ENCODE data around the gene CACNA2D2. TPM values are rescaled to one million over a fixed set of nuclear protein-coding genes. Genes with fewer than 3 reads are reported as not detected.

Gene CACNA2D2
- total and polyA plus RNA-seq, 2 of the 8 experiments (the other 6 are each of a cell fraction or from before 2014, with no cell fraction given): 14.1 to 25.0 TPM

- peaks cover 0 to 2% of the 10 kb centered on the region in 2 experiments; a peak in 1 of 4 replicates for H3K79me2 ChIP-seq (ENCODE audit: control insufficient read depth in 1 of 2, insufficient read depth in 2 of 2, low read length in 2 of 2)
- H2AFZ ChIP-seq (ENCODE audit: low read length): no peak overlapping the region
- DNase-seq (ENCODE audit: low read depth in 1 of 2, low spot score in 2 of 2): no peak
- peaks cover 3 to 17% of the 10 kb centered on the region in 2 experiments for H4K20me1 ChIP-seq (replicated peaks in 1 of 2; ENCODE audit: control insufficient read depth in 1 of 2, insufficient read depth in 2 of 2, low read length in 2 of 2)
- no peak overlapping the region for H3K18ac ChIP-seq (ENCODE audit: extremely low read depth, low read length)
- no peak overlapping the region for H3K4ac ChIP-seq (replicated peaks; ENCODE audit: insufficient read length, low read depth, low read length)
- no peak overlapping the region for H2BK20ac ChIP-seq (ENCODE audit: low read length)
- no peak overlapping the region for H3K14ac ChIP-seq (ENCODE audit: insufficient read length)
- no peak overlapping the region for H4K5ac ChIP-seq (ENCODE audit: insufficient read length, low read depth, low read length)
- no peak overlapping the region for H3K27ac ChIP-seq (ENCODE audit: low read depth, low read length)
- no peaks in the 10 kb centered on the region for H3K36me3 ChIP-seq (ENCODE audit: control insufficient read depth in 2 of 4, insufficient read depth in 4 of 4, low read length in 3 of 4)
- 0 out of 2 replicates have a peak overlapping the region, but pooled peaks have one; percentile 31 for H2BK15ac ChIP-seq (ENCODE audit: low read length)
- no peak overlapping the region for H4K91ac ChIP-seq (replicated peaks; ENCODE audit: insufficient read length, low read length)
- FAIRE-seq: no peak
- no peaks in the 10 kb centered on the region for H3K23me2 ChIP-seq (ENCODE audit: low read depth, low read length)
- ChIA-PET CTCF (ENCODE audit: partially characterized antibody) (interaction anchor here (1.2 to 3.2 kb wide), 5 partner anchors 11 to 135 kb away, joined by 3 to 13 read pairs (median 3); partner anchors contain the start of gene CACNA2D2), POLR2A (ENCODE audit: partially characterized antibody) (interaction anchor here (1.7 kb wide), 1 partner anchor 10 kb away, joined by 5 read pairs; no protein-coding TSS in a partner anchor)
- H3K9me3 ChIP-seq (ENCODE audit: insufficient read depth in 2 of 2, low read depth in 1 of 2, low read length in 1 of 2): no peaks in the 10 kb centered on the region
- no peak overlapping the region for H3K4me2 ChIP-seq (ENCODE audit: insufficient read depth in 1 of 2, low read depth in 2 of 2, low read length in 2 of 2)
- 89% methylated on average over 6 of the region's 6 CpGs; no CpG with 5 or more reads in 1 of the 2 experiments for WGBS, 2 experiments (ENCODE audit: extremely low coverage in 1 of 2, insufficient coverage in 1 of 2, insufficient read length in 1 of 2, insufficient replicate concordance in 2 of 2, low coverage in 1 of 2, low lambda C conversion rate in 2 of 2, missing lambda C conversion rate in 1 of 2)
- H2BK5ac ChIP-seq (ENCODE audit: low read depth, low read length): no peak overlapping the region
- no peak overlapping the region for H2BK12ac ChIP-seq (ENCODE audit: low read depth, low read length)
- no peak overlapping the region for H2BK120ac ChIP-seq (replicated peaks; ENCODE audit: low read depth, low read length)
- H3K56ac ChIP-seq (replicated peaks; ENCODE audit: insufficient read length, low read depth, low read length): no peak overlapping the region
- no peak overlapping the region for H4K8ac ChIP-seq (ENCODE audit: extremely low read depth, insufficient read depth, low read length)
- H3K27me3 ChIP-seq (replicated peaks in 1 of 4; ENCODE audit: control insufficient read depth in 3 of 4, extremely low read depth in 1 of 4, insufficient read depth in 3 of 4, low read length in 3 of 4): no peaks in the 10 kb centered on the region; a peak in 1 of 7 replicates
- H3K4me1 ChIP-seq (replicated peaks in 1 of 4; ENCODE audit: control insufficient read depth in 3 of 4, insufficient read depth in 4 of 4, low read length in 3 of 4): peaks cover 3 to 28% (median 10%) of the 10 kb centered on the region in 4 experiments; a peak in 6 of 7 replicates
- no peak overlapping the region for H3K9ac ChIP-seq (replicated peaks in 1 of 4; ENCODE audit: extremely low read depth in 1 of 4, low read depth in 3 of 4, low read length in 3 of 4)
- no peak overlapping the region for H3K23ac ChIP-seq (ENCODE audit: insufficient read length)
- H3K4me3 ChIP-seq (ENCODE audit: extremely low read depth in 1 of 4, insufficient read depth in 2 of 4, low read depth in 3 of 4, low read length in 4 of 4): no peak overlapping the region
- H2AK5ac ChIP-seq (ENCODE audit: low read depth, low read length): no peak overlapping the region
- 0 out of 2 replicates have a peak, but pooled peaks cover 7% of the 10 kb centered on the region for H3K79me1 ChIP-seq (ENCODE audit: low read depth, low read length)
- no peak for TF ChIP-seq BCL11A (IDR thresholded peaks at IDR 0.05; ENCODE audit: low read depth in 2 of 2, low read length in 2 of 2)
- TF ChIP-seq RFX5 (IDR thresholded peaks at IDR 0.05; ENCODE audit: borderline replicate concordance, low read depth, low read length): no peak
- TF ChIP-seq, protein P1, sequence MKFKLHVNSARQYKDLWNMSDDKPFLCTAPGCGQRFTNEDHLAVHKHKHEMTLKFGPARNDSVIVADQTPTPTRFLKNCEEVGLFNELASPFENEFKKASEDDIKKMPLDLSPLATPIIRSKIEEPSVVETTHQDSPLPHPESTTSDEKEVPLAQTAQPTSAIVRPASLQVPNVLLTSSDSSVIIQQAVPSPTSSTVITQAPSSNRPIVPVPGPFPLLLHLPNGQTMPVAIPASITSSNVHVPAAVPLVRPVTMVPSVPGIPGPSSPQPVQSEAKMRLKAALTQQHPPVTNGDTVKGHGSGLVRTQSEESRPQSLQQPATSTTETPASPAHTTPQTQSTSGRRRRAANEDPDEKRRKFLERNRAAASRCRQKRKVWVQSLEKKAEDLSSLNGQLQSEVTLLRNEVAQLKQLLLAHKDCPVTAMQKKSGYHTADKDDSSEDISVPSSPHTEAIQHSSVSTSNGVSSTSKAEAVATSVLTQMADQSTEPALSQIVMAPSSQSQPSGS (IDR thresholded peaks at IDR 0.05; ENCODE audit: low read length): no peak
- TF ChIP-seq KDM1A (IDR thresholded peaks at IDR 0.05; ENCODE audit: borderline replicate concordance, low read length): no peak
- no peak for TF ChIP-seq EZH2 (IDR thresholded peaks at IDR 0.05; ENCODE audit: low read depth, low read length, severe bottlenecking)
- TF ChIP-seq POLR2A (IDR thresholded peaks at IDR 0.05; ENCODE audit: control extremely low read depth in 1 of 2, low read depth in 2 of 2, low read length in 2 of 2): no peak
- TF ChIP-seq SIX5 (IDR thresholded peaks at IDR 0.05; ENCODE audit: low read depth, low read length): no peak
- no peak for TF ChIP-seq CHD2 (IDR thresholded peaks at IDR 0.05; ENCODE audit: low read length)
- no peak for TF ChIP-seq PHF8 (conservative IDR thresholded peaks at IDR 0.05; ENCODE audit: low read depth, low read length)
- TF ChIP-seq JUND (IDR thresholded peaks at IDR 0.05; ENCODE audit: low read length): no peak
- no peak for TF ChIP-seq SAP30 (IDR thresholded peaks at IDR 0.05; ENCODE audit: insufficient read depth, insufficient replicate concordance, low read length)
- no peak for TF ChIP-seq SIRT6 (IDR thresholded peaks at IDR 0.05; ENCODE audit: low read length)
- TF ChIP-seq ZNF274 (IDR thresholded peaks at IDR 0.05; ENCODE audit: borderline replicate concordance, extremely low read depth, low read length): no peak
These were observed 20.1 kb downstream of the CACNA2D2 start for GRCh38 chr3:50483374-50483773.

All from H1 (cell line).